Stimulated activated CD8-positive, alpha-beta memory T cell treated with anti-CD3 and anti-CD28 coated beads, Interleukin-15, amount 100 ng/mL, for 4 hours (primary cell): ENCODE data around the gene PCDHGA8.
"Not testable (repeated sequence)": the region's sequence is repeated elsewhere in the genome, so short reads cannot be mapped to it uniquely, and the experiment has no call there.

Source experiments
- DNase-seq, 2 donors: peaks; one replicate each; pipeline ENCODE4 v3.0.0-alpha.2; 2020; ENCODE audit warnings: low read depth in 2 of 2

Gene PCDHGA8

DNA sequence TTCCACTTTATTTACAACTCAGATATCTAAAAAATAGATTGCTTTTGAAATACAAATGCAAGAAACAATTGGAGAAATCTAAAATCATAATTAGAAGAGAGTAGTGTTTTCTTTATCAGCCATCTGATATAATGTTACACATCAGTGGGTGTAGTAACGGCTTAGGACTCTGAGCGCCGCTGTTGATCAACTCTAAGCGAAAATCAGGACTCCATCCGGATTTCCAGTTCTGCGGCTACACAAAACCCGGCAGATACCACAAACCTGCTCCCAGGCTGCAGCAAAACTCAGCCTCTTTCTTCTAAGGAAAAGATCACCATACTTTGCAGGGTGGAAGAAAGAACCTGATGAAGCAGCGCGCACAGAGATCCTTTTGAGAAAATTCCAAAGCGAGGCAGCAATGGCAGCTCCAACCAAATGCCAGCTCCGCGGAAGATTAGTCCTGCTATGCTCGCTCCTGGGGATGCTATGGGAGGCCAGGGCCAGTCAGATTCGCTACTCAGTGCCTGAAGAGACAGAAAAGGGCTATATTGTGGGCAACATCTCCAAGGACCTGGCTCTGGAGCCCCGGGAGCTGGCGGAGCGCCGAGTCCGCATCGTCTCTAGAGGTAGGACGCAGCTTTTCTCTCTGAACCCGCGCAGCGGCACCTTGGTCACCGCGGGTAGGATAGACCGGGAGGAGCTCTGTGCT, 10.3 kb downstream of the PCDHGA8 start, which contains the start of gene PCDHGA9:
Gene PCDHGA9, plus strand, starts transcription at position 226 of the 691 bp plus-strand sequence. Its CDS starts 175 bp downstream, at position 401.
- no peak for DNase-seq

DNA sequence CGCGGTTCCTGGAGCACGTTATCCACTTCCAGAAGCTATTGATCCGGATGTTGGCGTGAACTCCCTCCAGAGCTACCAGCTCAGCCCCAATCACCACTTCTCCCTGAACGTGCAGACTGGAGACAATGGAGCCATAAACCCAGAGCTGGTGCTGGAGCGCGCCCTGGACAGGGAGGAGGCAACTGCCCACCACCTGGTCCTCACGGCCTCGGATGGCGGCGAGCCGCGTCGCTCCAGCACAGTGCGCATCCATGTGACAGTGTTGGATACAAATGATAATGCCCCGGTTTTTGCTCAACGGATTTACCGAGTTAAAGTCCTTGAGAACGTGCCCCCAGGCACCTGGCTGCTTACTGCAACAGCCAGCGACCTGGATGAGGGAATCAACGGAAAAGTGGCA, 11.0 kb downstream of the PCDHGA8 start:
- no peak for DNase-seq

DNA sequence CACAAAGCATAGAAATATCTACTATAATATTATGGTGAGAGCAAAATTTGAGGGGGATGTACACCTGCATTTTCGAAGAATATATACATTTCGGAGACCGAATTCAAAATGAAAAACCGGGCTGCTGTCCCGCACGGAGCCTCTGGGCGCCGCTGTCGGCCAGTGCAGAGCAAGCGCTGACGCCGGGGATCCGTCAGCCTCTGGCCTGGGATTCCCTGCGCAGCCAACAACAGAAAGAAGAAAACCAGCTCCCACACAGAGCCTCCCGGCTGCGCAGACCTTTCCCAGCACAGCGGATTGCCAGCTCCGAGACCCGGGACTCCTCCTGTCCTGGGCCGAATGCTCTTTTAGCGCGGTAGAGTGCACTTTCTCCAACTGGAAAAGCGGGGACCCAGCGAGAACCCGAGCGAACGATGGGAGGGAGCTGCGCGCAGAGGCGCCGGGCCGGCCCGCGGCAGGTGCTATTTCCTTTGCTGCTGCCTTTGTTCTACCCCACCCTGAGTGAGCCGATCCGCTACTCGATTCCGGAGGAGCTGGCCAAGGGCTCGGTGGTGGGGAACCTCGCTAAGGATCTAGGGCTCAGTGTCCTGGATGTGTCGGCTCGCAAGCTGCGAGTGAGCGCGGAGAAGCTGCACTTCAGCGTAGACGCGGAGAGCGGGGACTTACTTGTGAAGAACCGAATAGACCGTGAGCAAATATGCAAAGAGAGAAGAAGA, 15.5 kb downstream of the PCDHGA8 start, which contains the start of gene PCDHGB6:
Gene PCDHGB6, plus strand, starts transcription at position 232 of the 716 bp plus-strand sequence. Its CDS starts 182 bp downstream, at position 414.
- DNase-seq = not testable (repeated sequence)

DNA sequence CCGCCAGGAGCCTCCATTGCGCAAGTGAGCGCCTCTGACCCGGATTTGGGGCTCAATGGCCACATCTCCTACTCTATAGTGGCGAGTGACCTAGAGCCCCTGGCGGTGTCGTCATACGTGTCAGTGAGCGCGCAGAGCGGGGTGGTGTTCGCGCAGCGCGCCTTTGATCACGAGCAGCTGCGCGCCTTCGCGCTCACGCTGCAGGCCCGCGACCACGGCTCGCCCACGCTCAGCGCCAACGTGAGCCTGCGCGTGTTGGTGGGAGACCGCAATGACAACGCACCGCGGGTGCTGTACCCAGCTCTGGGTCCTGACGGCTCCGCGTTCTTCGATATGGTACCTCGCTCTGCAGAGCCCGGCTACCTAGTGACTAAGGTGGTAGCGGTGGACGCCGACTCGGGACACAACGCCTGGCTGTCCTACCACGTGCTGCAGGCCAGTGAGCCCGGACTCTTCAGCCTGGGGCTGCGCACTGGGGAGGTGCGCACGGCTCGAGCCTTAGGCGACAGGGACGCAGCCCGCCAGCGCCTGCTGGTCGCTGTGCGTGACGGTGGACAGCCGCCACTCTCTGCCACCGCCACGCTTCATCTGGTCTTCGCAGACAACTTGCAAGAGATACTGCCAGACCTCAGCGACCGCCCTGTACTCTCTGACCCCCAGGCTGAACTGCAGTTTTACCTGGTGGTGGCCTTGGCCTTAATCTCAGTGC, 17.3 kb downstream of the PCDHGA8 start:
- no peak for DNase-seq

DNA sequence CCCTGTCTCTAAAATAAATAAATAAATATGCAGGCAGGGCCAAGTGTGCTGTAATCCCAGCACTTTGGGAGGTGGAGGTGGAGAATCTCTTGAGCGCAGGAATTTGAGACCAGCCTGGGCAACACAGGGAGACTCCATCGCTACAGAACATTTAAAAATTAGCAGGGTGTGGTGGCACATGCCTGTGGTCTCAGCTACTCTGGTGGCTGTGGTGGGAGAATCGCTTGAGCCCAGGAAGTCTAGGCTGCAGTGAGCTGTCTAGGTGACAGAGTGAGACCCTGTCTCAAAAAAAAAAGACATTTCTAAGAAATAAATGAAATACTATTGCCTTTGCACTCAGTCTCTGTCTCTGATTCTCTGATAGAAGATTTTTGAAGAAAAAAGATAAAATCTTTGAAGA, 19.1 kb downstream of the PCDHGA8 start:
- no peak for DNase-seq

DNA sequence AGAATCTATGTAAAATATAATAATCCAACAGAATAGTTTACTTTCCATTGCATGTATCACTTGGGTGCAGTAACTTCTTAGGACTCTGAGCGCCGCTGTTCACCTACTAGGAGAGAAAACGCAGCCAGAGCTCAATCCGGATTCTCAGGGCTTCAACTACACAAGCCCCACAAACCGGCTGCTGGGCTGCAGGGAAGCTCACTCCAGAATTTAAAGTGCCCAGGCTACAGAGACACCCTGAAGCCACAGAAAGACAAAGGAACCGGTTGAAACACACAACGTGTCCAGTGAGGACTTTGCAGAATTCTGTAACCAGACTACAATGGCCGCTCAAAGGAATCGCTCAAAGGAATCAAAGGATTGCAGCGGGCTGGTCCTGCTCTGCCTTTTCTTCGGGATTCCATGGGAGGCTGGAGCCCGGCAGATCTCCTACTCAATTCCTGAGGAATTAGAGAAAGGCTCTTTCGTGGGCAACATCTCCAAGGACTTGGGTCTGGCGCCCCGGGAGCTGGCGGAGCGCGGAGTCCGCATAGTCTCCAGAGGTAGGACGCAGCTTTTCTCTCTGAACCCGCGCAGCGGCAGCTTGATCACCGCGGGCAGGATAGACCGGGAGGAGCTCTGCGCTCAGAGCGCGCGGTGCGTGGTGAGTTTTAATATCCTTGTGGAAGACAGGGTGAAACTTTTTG, 20.6 kb downstream of the PCDHGA8 start, which contains the start of gene PCDHGA10:
Gene PCDHGA10, plus strand, starts transcription at position 134 of the 686 bp plus-strand sequence. Its CDS starts 189 bp downstream, at position 323.
- no peak for DNase-seq

DNA sequence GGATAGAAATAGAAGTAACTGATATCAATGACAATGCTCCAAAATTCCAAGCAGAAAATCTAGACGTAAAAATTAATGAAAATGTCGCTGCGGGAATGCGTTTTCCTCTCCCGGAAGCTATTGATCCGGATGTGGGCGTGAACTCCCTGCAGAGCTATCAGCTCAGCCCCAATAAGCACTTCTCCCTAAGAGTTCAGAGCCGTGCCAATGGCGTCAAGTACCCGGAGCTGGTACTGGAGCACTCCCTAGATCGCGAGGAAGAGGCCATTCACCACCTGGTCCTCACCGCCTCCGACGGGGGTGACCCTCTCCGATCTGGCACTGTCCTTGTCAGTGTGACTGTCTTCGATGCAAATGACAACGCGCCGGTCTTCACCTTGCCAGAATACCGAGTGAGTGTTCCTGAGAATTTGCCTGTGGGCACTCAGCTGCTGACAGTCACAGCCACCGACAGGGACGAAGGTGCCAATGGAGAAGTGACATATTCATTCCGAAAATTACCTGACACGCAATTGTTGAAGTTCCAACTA, 21.2 kb downstream of the PCDHGA8 start:
- DNase-seq = no peak

DNA sequence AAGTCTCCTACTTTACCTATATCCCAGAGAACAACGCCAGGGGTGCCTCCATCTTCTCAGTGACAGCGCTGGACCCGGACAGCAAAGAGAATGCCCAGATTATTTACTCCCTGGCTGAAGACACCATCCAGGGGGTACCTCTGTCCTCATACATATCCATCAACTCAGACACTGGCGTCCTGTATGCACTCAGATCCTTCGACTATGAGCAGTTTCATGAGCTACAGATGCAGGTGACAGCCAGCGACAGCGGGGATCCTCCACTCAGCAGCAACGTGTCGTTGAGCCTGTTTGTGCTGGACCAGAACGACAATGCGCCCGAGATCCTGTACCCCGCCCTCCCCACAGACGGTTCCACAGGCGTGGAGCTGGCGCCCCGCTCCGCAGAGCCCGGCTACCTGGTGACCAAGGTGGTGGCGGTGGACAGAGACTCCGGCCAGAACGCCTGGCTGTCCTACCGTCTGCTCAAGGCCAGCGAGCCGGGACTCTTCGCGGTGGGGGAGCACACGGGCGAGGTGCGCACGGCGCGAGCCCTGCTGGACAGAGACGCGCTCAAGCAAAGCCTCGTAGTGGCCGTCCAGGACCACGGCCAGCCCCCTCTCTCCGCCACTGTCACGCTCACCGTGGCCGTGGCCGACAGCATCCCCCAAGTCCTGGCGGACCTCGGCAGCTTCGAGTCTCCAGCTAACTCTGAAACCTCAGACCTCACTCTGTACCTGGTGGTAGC, 22.3 kb downstream of the PCDHGA8 start:
- not testable (repeated sequence) for DNase-seq

DNA sequence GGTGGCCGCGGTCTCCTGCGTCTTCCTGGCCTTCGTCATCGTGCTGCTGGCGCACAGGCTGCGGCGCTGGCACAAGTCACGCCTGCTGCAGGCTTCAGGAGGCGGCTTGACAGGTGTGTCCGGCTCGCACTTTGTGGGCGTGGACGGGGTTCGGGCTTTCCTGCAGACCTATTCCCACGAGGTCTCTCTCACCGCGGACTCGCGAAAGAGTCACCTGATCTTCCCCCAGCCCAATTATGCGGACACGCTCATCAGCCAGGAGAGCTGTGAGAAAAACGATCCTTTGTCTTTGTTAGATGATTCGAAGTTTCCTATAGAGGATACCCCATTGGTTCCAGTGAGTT, 22.8 kb downstream of the PCDHGA8 start:
- not testable (repeated sequence) for DNase-seq

DNA sequence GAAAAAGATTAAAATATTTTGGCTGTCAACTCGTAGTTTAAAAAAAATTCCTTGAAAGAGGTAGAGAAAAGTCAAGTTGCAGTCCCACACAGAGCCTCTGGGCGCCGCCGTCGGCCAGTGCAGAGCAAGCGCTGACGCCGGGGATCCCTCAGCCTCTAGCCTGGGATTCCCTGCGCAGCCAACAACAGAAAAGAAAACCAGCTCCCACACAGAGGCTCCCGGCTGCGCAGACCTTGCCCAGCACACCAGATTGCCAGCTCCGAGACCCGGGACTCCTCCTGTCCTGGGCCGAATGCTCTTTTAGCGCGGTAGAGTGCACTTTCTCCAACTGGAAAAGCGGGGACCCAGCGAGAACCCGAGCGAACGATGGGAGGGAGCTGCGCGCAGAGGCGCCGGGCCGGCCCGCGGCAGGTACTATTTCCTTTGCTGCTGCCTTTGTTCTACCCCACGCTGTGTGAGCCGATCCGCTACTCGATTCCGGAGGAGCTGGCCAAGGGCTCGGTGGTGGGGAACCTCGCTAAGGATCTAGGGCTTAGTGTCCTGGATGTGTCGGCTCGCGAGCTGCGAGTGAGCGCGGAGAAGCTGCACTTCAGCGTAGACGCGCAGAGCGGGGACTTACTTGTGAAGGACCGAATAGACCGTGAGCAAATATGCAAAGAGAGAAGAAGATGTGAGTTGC, 25.2 kb downstream of the PCDHGA8 start, which contains the start of gene PCDHGB7:
Gene PCDHGB7, plus strand, starts transcription at position 184 of the 679 bp plus-strand sequence. Its CDS starts 183 bp downstream, at position 367.
- DNase-seq = not testable (repeated sequence)

DNA sequence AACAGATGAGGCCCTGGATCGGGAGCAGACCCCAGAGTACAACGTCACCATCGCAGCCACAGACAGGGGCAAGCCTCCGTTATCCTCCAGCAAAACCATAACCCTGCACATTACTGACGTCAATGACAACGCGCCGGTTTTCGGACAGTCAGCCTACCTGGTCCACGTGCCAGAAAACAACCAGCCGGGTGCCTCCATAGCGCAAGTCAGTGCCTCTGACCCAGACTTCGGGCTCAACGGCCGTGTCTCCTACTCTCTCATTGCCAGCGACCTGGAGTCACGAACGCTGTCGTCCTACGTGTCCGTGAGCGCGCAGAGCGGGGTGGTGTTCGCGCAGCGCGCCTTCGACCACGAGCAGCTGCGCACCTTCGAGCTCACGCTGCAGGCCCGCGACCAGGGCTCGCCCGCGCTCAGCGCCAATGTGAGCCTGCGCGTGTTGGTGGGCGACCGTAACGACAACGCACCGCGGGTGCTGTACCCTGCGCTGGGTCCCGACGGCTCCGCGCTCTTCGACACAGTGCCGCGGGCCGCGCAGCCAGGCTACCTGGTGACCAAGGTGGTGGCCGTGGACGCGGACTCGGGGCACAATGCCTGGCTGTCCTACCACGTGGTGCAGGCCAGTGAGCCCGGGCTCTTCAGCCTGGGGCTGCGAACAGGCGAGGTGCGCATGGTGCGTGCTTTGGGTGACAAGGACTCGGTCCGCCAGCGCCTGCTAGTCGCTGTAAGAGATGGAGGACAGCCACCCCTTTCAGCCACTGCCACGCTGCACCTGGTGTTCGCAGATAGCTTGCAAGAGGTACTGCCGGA, 26.8 kb downstream of the PCDHGA8 start:
- DNase-seq = no peak

DNA sequence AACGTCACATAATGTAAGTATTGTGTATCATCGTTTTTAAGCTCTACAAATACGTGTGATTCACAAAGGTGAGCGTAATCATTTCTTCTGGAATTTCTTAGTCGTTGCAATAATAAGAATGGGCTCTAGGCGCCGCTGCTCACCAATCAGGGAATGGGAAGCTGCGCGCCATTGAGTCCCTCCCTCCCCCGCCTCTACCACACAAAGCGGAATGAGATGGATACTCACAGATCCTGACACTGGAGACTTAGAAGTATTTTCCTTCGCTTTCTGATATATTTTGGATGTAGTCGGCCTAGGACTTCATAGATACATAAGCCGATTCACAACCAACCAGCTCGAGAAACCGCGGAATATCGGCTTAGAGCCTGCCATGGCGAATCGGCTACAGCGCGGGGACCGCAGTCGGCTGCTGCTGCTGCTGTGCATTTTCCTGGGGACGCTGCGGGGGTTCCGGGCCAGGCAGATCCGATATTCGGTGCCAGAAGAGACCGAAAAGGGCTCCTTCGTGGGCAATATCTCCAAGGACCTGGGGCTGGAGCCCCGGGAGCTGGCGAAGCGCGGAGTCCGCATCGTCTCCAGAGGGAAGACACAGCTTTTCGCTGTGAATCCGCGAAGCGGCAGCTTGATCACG, 28.5 kb downstream of the PCDHGA8 start, which contains the start of gene PCDHGA11:
Gene PCDHGA11, plus strand, starts transcription at position 197 of the 634 bp plus-strand sequence. Its CDS starts 177 bp downstream, at position 374.
- DNase-seq = no peak

DNA sequence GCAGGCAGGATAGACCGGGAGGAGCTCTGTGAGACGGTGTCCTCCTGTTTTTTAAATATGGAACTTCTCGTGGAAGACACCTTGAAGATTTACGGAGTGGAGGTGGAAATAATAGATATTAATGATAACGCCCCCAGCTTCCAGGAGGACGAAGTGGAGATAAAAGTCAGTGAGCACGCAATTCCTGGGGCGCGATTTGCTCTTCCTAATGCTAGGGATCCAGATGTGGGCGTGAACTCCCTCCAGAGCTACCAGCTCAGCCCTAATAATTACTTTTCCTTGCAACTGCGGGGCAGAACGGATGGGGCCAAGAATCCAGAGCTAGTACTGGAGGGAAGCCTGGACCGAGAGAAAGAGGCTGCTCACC, 29.0 kb downstream of the PCDHGA8 start:
- no peak for DNase-seq

DNA sequence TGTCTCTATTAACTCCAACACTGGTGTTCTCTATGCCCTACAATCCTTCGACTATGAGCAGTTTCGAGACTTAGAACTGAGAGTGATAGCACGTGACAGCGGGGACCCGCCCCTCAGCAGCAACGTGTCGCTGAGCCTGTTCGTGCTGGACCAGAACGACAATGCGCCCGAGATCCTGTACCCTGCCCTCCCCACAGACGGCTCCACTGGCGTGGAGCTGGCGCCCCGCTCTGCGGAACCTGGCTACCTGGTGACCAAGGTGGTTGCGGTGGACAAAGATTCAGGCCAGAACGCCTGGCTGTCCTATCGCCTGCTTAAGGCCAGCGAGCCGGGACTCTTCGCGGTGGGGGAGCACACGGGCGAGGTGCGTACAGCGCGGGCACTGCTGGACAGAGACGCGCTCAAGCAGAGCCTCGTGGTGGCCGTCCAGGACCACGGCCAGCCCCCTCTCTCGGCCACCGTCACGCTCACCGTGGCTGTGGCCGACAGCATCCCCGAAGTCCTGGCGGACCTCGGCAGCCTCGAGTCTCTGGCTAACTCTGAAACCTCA, 30.4 kb downstream of the PCDHGA8 start:
- DNase-seq = no peak

DNA sequence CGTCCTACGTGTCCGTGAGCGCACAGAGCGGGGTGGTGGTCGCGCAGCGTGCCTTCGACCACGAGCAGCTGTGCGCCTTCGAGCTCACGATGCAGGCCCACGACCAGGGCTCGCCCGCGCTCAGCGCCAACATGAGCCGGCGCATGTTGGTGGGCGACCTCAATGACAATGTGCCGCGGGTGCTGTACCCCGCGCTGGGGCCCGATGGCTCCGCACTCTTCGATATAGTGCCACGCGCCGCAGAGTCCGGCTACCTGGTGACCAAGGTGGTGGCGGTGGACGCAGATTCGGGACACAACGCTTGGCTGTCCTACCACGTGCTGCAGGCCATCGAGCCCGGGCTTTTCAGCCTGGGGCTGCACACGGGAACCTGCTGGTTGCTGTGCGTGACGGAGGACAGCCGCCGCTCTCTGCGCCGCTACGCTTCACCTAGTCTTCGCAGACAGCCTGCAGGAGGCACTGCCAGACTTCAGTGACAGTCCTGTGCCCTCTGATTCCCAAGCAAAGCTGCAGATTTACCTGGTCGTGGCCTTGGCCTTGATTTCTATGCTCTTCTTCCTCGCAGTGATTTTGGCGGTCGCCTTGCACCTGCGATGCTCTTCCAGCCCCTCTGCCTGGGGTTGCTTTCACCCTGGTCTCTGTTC, 35.5 kb downstream of the PCDHGA8 start:
- no peak for DNase-seq

DNA sequence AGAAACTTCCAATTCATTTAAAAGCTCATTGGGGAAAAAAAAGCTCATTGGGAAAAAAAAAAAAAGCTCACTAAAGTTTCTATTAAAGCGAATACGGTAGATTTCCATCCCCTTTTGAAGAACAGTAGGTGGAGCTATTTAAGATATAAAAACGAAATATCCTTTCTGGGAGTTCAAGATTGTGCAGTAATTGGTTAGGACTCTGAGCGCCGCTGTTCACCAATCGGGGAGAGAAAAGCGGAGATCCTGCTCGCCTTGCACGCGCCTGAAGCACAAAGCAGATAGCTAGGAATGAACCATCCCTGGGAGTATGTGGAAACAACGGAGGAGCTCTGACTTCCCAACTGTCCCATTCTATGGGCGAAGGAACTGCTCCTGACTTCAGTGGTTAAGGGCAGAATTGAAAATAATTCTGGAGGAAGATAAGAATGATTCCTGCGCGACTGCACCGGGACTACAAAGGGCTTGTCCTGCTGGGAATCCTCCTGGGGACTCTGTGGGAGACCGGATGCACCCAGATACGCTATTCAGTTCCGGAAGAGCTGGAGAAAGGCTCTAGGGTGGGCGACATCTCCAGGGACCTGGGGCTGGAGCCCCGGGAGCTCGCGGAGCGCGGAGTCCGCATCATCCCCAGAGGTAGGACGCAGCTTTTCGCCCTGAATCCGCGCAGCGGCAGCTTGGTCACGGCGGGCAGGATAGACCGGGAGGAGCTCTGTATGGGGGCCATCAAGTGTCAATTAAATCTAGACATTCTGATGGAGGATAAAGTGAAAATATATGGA, 38.1 kb downstream of the PCDHGA8 start, which contains the start of gene PCDHGA12:
Gene PCDHGA12, plus strand, starts transcription at position 176 of the 782 bp plus-strand sequence. Its CDS starts 253 bp downstream, at position 429.
- DNase-seq = no peak

DNA sequence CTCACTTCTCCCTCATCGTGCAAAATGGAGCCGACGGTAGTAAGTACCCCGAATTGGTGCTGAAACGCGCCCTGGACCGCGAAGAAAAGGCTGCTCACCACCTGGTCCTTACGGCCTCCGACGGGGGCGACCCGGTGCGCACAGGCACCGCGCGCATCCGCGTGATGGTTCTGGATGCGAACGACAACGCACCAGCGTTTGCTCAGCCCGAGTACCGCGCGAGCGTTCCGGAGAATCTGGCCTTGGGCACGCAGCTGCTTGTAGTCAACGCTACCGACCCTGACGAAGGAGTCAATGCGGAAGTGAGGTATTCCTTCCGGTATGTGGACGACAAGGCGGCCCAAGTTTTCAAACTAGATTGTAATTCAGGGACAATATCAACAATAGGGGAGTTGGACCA, 38.9 kb downstream of the PCDHGA8 start:
- no peak for DNase-seq
